Gastroesophageal sphincter (tissue), 4 donors: ENCODE measurements around the gene EFNA1. TPM values are rescaled to one million over a fixed set of nuclear protein-coding genes. Genes with fewer than 3 reads are reported as not detected.

Experiments
- ATAC-seq: fragments of 150-250 bp; one replicate; pipeline ENCODE4 v1.9.1; 2016; ENCODE audit warnings: mild to moderate bottlenecking, moderate library complexity
- H3K27ac ChIP-seq, 4 donors: fragments of 200-600 bp; sonication (generic) in 3 of 4; 1 replicate in 3 of 4; 2 replicates in 1 of 4; pipeline ENCODE4 v1.5.1; 2016 to 2019
- H3K27me3 ChIP-seq: fragments of 200-600 bp; sonication (generic); one replicate; pipeline ENCODE4 v1.5.1; 2019
- H3K36me3 ChIP-seq, 2 donors: fragments of 200-600 bp; sonication (generic); one replicate each; pipeline ENCODE4 v1.5.1; 2019; ENCODE audit warnings: control low read depth in 1 of 2
- H3K4me1 ChIP-seq, 3 donors: fragments of 200-600 bp; sonication (generic); 1 replicate in 2 of 3; 2 replicates in 1 of 3; pipeline ENCODE4 v1.5.1; 2016 to 2019; ENCODE audit warnings: control low read depth in 2 of 3
- H3K4me3 ChIP-seq, 2 donors: fragments of 200-600 bp; sonication (generic); one replicate each; pipeline ENCODE4 v1.5.1; 2019; ENCODE audit warnings: mild to moderate bottlenecking in 1 of 2, moderate library complexity in 1 of 2
- H3K9me3 ChIP-seq, 3 donors: fragments of 200-600 bp; sonication (generic); one replicate each; pipeline ENCODE4 v1.5.1; 2017 to 2019; ENCODE audit warnings: control low read depth in 2 of 3
- EP300 ChIP-seq: sonication (generic); formaldehyde crosslinking; IDR thresholded peaks from one replicate; pipeline ENCODE4 v1.6.1; 2017; ENCODE audit warnings: antibody characterized with exemption, mild to moderate bottlenecking
- POLR2A ChIP-seq, 2 donors: fragments of 450-650 bp; IDR thresholded peaks; one replicate each; pipeline ENCODE4 v1.6.1; 2017; ENCODE audit warnings: antibody characterized with exemption in 2 of 2, mild to moderate bottlenecking in 2 of 2, moderate library complexity in 1 of 2
- POLR2AphosphoS5 ChIP-seq: sonication (generic); formaldehyde crosslinking; IDR thresholded peaks from one replicate; pipeline ENCODE4 v1.6.1; 2017; ENCODE audit warnings: antibody characterized with exemption
- WGBS, 2 donors: methylation state at CpG; one replicate each; pipeline ENCODE4 v1.1.5; 2018; ENCODE audit warnings: low coverage in 1 of 2; 5-methylcytosine and 5-hydroxymethylcytosine counted together
- total RNA-seq, 4 donors: library from RNA; depleted of rRNA; stranded (reverse); fragments of >200 nt; gene quantifications; one replicate each; pipeline ENCODE4 v1.1.0, GENCODE V29; 2016
- TF ChIP-seq, protein P1 (sequence below), 4 experiments: fragments of 200-600 bp in 2 of 4; fragments of 450-650 bp in 2 of 4; sonication (generic) in 1 of 4; IDR thresholded peaks; one replicate each; pipeline ENCODE4 v1.5.1; 2017 to 2019; ENCODE audit warnings: antibody characterized with exemption in 4 of 4, mild to moderate bottlenecking in 2 of 4, moderate library complexity in 2 of 4

The EFNA1 gene
- total RNA-seq, 4 donors from 2014 or later, result 13.1 to 25.8 (median 16.1) TPM

DNA sequence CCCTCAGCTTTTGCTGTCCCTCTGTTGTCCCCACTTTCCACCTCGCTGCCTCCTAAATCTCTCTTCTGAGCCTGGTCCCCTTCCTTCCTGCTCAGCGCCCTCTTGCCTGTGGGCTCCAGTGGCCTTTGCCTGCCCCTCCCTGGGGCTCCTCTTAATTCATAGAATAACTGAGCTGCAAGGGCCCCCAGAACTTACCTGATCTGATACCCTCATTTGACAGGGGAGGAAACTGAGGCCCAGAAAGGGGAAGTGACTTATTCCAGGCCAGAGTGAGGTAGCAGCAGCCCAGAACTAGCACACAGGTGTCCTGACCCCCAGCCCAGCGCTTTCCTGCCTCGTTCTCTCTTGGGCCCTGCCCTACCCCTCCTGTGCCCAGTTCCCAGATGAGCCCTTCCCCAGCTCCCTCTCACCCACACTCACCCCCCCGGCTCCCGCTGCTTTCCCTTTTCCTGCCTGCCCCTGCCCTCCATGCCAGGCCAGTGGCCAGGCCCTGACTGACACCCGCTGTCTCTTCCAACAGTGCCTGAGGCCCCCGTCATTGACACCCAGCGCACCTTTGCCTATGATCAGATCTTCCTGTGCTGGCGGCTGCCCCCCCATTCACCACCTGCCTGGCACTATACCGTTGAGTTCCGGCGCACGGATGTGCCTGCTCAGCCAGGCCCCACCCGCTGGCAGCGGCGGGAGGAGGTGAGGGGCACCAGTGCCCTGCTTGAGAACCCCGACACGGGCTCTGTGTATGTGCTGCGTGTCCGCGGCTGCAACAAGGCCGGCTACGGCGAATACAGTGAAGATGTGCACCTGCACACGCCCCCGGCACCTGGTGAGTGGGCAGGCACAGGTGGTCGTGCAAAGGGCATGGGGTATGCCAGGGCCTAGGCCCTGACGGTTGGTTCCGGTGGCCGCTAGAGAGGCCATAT is 51.7 kb downstream of the EFNA1 start:
- no peak for TF ChIP-seq POLR2AphosphoS5
- no peak for TF ChIP-seq EP300
- TF ChIP-seq, protein P1, sequence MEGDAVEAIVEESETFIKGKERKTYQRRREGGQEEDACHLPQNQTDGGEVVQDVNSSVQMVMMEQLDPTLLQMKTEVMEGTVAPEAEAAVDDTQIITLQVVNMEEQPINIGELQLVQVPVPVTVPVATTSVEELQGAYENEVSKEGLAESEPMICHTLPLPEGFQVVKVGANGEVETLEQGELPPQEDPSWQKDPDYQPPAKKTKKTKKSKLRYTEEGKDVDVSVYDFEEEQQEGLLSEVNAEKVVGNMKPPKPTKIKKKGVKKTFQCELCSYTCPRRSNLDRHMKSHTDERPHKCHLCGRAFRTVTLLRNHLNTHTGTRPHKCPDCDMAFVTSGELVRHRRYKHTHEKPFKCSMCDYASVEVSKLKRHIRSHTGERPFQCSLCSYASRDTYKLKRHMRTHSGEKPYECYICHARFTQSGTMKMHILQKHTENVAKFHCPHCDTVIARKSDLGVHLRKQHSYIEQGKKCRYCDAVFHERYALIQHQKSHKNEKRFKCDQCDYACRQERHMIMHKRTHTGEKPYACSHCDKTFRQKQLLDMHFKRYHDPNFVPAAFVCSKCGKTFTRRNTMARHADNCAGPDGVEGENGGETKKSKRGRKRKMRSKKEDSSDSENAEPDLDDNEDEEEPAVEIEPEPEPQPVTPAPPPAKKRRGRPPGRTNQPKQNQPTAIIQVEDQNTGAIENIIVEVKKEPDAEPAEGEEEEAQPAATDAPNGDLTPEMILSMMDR (IDR thresholded peaks at IDR 0.05), result no peak
- no peak for TF ChIP-seq POLR2A (IDR thresholded peaks at IDR 0.05)
- WGBS, 2 donors, result 86 to 100% methylated on average over 1 to 7 of the region's 31 CpGs

DNA sequence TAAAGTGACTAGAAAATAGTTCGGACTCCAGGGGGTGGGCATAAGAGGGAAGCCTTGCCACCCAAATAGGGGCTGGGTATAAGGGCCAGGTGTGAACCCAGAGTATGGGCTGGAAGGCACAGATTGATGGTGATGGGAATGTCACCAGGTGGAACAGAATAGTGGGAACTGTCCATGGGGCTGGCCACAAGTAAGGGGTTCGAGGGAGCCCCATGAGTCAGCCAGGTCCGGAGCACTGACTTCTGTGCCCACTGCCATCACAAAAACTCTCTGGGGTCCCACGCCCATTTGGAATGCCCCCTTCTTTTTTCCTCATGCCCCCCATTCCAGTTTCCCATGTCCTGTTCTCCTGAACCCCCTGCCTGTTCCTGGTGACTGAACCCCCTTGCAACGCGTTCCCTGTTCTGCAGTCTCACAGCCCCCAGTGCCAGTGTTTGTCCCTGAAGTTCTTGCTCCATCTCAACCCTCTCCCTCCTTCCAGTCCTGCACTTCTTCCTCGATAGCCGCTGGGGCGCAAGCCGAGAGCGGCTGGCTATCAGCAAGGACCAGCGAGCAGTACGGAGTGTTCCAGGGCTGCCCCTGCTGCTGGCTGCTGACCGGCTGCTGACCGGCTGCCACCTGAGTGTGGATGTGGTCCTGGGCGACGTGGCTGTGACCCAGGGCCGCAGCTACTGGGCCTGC is 53.8 kb downstream of the EFNA1 start:
- Histone ChIP-seq H3K4me3 (no peak overlapping the region), H3K27me3 (no peaks in the 10 kb centered on the region), H3K4me1 (peaks cover 0 to 15% (median 5%) of the 10 kb centered on the region in 3 donors), H3K36me3 (peaks cover 0 to 7% of the 10 kb centered on the region in 2 donors), H3K27ac (no peak overlapping the region), H3K9me3 (no peaks in the 10 kb centered on the region)
- 91 to 100% methylated on average over 3 to 6 of the region's 18 CpGs for WGBS, 2 donors
- no peak for TF ChIP-seq POLR2AphosphoS5
- no peak for ATAC-seq

More for the DNA sequence above, 51.7 kb downstream of the EFNA1 start:
- peaks cover 17% of the 10 kb centered on the region for H3K27me3 ChIP-seq
- H3K9me3 ChIP-seq, result no peaks in the 10 kb centered on the region
- H3K36me3 ChIP-seq, result peaks cover 0 to 7% of the 10 kb centered on the region in 2 donors
- no peak overlapping the region for H3K27ac ChIP-seq
- ATAC-seq, result no peak
- H3K4me3 ChIP-seq, result no peak overlapping the region
- H3K4me1 ChIP-seq, result peaks cover 0 to 18% (median 9%) of the 10 kb centered on the region in 3 donors

DNA sequence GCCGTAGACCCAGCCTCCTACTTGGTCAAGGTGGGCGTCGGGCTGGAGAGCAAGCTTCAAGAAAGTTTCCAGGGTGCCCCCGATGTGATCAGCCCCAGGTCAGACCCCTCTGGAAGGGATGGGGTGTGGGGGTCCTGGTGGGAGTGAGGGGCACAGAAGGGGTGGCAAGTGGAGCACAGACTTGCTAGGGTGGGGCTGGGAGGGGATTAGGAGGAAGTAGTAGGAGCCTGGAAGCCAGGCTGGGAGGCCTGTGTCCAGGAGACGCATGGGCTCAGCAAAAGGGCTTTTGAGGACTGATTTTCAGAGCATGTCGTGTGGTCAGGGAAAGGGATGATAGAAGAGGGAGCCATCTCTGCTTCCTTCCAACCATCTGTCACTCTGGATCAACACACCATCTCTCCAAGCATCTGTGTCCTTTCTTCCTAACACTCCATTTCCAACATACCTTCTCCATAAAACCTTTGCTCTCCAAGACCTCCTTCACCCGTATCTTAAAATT is 54.4 kb downstream of the EFNA1 start:
- ATAC-seq, result no peak
- peaks cover 0 to 7% of the 10 kb centered on the region in 2 donors for H3K36me3 ChIP-seq
- TF ChIP-seq POLR2A (IDR thresholded peaks at IDR 0.05) (no peak), EP300 (no peak), POLR2AphosphoS5 (no peak)
- TF ChIP-seq, protein P1 (IDR thresholded peaks at IDR 0.05), result no peak
- H3K4me3 ChIP-seq, result no peak overlapping the region
- WGBS, 2 donors, result 78 to 100% methylated on average over 1 to 3 of the region's 7 CpGs
- no peak overlapping the region for H3K27ac ChIP-seq
- H3K4me1 ChIP-seq, result peaks cover 0 to 9% (median 0%) of the 10 kb centered on the region in 3 donors
- no peaks in the 10 kb centered on the region for H3K27me3 ChIP-seq
- no peaks in the 10 kb centered on the region for H3K9me3 ChIP-seq

DNA sequence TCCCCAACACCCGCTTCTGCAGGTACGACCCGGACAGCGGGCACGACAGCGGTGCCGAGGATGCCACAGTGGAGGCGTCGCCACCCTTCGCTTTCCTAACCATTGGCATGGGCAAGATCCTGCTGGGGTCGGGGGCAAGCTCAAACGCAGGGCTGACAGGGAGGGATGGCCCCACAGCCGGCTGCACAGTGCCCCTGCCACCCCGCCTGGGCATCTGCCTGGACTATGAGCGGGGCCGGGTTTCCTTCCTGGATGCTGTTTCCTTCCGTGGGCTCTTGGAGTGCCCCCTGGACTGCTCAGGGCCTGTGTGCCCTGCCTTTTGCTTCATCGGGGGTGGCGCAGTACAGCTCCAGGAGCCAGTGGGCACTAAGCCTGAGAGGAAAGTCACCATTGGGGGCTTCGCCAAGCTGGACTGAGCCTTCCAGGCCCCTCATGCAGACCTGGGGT is 56.1 kb downstream of the EFNA1 start:
- no peak for ATAC-seq
- H3K4me3 ChIP-seq, result no peak overlapping the region
- no peak for TF ChIP-seq POLR2A (IDR thresholded peaks at IDR 0.05)
- no peak for TF ChIP-seq EP300
- TF ChIP-seq, protein P1 (IDR thresholded peaks at IDR 0.05), result no peak
- TF ChIP-seq POLR2AphosphoS5, result no peak
- no peak overlapping the region for H3K27ac ChIP-seq
- H3K9me3 ChIP-seq, result no peaks in the 10 kb centered on the region
- H3K4me1 ChIP-seq, result peaks cover 0 to 5% (median 0%) of the 10 kb centered on the region in 3 donors
- H3K27me3 ChIP-seq, result no peaks in the 10 kb centered on the region
- 80 to 85% methylated on average over 1 to 4 of the region's 20 CpGs for WGBS, 2 donors
- peaks cover 0 to 7% of the 10 kb centered on the region in 2 donors for H3K36me3 ChIP-seq

DNA sequence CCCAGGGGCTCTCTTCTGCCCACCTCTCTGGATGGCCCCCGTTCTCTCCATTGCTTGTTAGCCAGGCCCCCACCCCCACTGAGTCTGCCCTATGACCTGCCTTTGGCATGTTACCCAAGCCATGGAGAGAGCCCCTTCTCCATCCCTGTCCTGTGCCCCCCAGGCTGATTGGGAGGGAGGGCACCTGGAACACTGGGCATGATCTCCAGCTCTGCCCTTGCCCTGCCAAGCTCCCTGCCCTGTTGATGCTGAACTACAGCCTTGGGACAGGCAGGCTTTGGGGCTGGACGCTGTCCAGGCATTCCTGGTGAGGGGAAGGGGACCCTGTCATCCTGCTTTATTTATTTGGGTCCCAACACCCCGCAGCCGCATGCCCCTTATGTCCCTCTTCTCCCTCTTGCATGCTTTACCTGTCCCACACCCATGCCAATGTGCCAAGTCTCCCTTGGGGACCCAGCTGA is 56.7 kb downstream of the EFNA1 start:
- no peak for ATAC-seq
- H3K4me1 ChIP-seq, result peaks cover 0 to 5% (median 0%) of the 10 kb centered on the region in 3 donors
- no peaks in the 10 kb centered on the region for H3K27me3 ChIP-seq
- 79 to 100% methylated on average over 2 to 4 of the region's 4 CpGs for whole genome bisulfite sequencing, 2 donors
- no peak overlapping the region for H3K4me3 ChIP-seq
- TF ChIP-seq, protein P1 (IDR thresholded peaks at IDR 0.05), result no peak
- no peak for TF ChIP-seq EP300
- no peak for TF ChIP-seq POLR2AphosphoS5
- no peak for TF ChIP-seq POLR2A (IDR thresholded peaks at IDR 0.05)
- no peak overlapping the region for H3K27ac ChIP-seq
- no peaks in the 10 kb centered on the region for H3K9me3 ChIP-seq
- peaks cover 0 to 7% of the 10 kb centered on the region in 2 donors for H3K36me3 ChIP-seq
